GM13976 (cell line): Measurements from ENCODE around the gene LRFN4.

ENCODE experiments used
- DNase-seq: peaks from one replicate; pipeline ENCODE4 v3.0.0; 2012; ENCODE audit warnings: low spot score
- CTCF ChIP-seq: IDR thresholded peaks from 2 replicates; pipeline ENCODE4 v1.5.1; 2012; ENCODE audit warnings: borderline replicate concordance, mild to moderate bottlenecking; ENCODE audit not compliant: insufficient read depth; ENCODE audit errors: extremely low read depth, missing control alignments, control extremely low read depth
- in situ Hi-C: fragments of 300-500 bp; cut with MboI; formaldehyde crosslinking; loops from one replicate; pipeline ENCODE4 v1.12.0; 2022; ENCODE audit warnings: low sequenced_read_pairs, mixed read lengths, inconsistent platforms; ENCODE audit not compliant: unreplicated experiment

Gene LRFN4

GRCh38 chr11:66853242-66854229 lies 3.3 kb upstream of the LRFN4 start:
- in situ Hi-C loops, result no loop called here
- no peak for TF ChIP-seq CTCF
- no peak for DNase-seq

- TF ChIP-seq CTCF, result no peak
- no peak for DNase-seq
- in situ Hi-C loops, result no loop called here
These were observed 2.6 kb upstream of the LRFN4 start for GRCh38 chr11:66854231-66854661.

- no peak for DNase-seq
- no peak for TF ChIP-seq CTCF
- in situ Hi-C loops, result no loop called here
These were observed 2.1 kb upstream of the LRFN4 start for GRCh38 chr11:66854729-66855211.

- TF ChIP-seq CTCF, result no peak
- in situ Hi-C loops, result no loop called here
- DNase-seq, result peak; percentile 100
These were observed 1.0 kb upstream of the LRFN4 start for GRCh38 chr11:66855574-66856495.

GRCh38 chr11:66857234-66857926 lies 516 bp downstream of the LRFN4 start:
- in situ Hi-C loops, result no loop called here
- peak; percentile 69 for DNase-seq
- TF ChIP-seq CTCF, result no peak

GRCh38 chr11:66857927-66858185 lies 992 bp downstream of the LRFN4 start:
- in situ Hi-C loops, result no loop called here
- no peak for TF ChIP-seq CTCF

More at GRCh38 chr11:66857927-66858185, 992 bp downstream of the LRFN4 start:
- DNase-seq, result no peak
